Mesenteric fat pad (tissue), 1 donor: ENCODE results near the gene DIS3L2. TPM values are rescaled to one million over a fixed set of nuclear protein-coding genes. Genes with fewer than 3 reads are reported as not detected.
"Not testable (repeated sequence)": the region's sequence is repeated elsewhere in the genome, so short reads cannot be mapped to it uniquely, and the experiment has no call there.

ENCODE experiments used
- DNase-seq: peaks from one replicate; pipeline ENCODE4 v3.0.0-alpha.2; 2020; ENCODE audit warnings: low spot score
- total RNA-seq: library from RNA; stranded (reverse); fragmentation: NEBNext Ultra II Directional; extraction: Animal tissue kit (Norgen Biotek cat#: 25700); gene quantifications from one replicate; pipeline ENCODE4 v1.2.1, GENCODE V29; 2021
- donor health status: DM: yes; HTN: yes; CAD: no.

DIS3L2 gene
- total RNA-seq, 1 donor from 2014 or later = 33.5 TPM

- DNase-seq = no peak
Observed at GRCh38 chr2:232316461-232317330, 355.2 kb downstream of the DIS3L2 start.

- no peak for DNase-seq
Observed at GRCh38 chr2:232318169-232318855, 356.8 kb downstream of the DIS3L2 start.

GRCh38 chr2:232319067-232319802 is 357.7 kb downstream of the DIS3L2 start:
- no peak for DNase-seq

- DNase-seq = no peak
Observed at GRCh38 chr2:232319803-232320442, 358.4 kb downstream of the DIS3L2 start.

- DNase-seq = no peak
Observed at GRCh38 chr2:232320443-232320803, 358.9 kb downstream of the DIS3L2 start.

- no peak for DNase-seq
Observed at GRCh38 chr2:232321156-232321816, 359.8 kb downstream of the DIS3L2 start.

- no peak for DNase-seq
Observed at GRCh38 chr2:232321817-232322559, 360.5 kb downstream of the DIS3L2 start.

- DNase-seq = no peak
Observed at GRCh38 chr2:232322560-232323327, 361.2 kb downstream of the DIS3L2 start.

- DNase-seq = no peak
Observed at GRCh38 chr2:232323328-232323650, 361.8 kb downstream of the DIS3L2 start.

GRCh38 chr2:232323967-232324366 is 362.5 kb downstream of the DIS3L2 start:
- not testable (repeated sequence) for DNase-seq

- DNase-seq = no peak
Observed at GRCh38 chr2:232324778-232325177, 363.3 kb downstream of the DIS3L2 start.

- DNase-seq = peak; percentile 90
Observed at GRCh38 chr2:232325324-232326273, 364.1 kb downstream of the DIS3L2 start.

GRCh38 chr2:232326274-232327104 is 365.0 kb downstream of the DIS3L2 start:
- DNase-seq = peak; percentile 39

- peak; percentile 92 for DNase-seq
Observed at GRCh38 chr2:232327105-232328031, 365.9 kb downstream of the DIS3L2 start.

GRCh38 chr2:232328032-232328422 is 366.5 kb downstream of the DIS3L2 start:
- DNase-seq = no peak
